LHCN-M2 (cell line): Measurements from ENCODE around the gene MLF1. TPM values are rescaled to one million over a fixed set of nuclear protein-coding genes. Genes with fewer than 3 reads are reported as not detected.
"Not testable (repeated sequence)": the region's sequence is repeated elsewhere in the genome, so short reads cannot be mapped to it uniquely, and the experiment has no call there.

Experiments
- DNase-seq: peaks from one replicate; pipeline ENCODE4 v3.0.0-alpha.2; 2012; ENCODE audit warnings: low read depth
- polyA plus RNA-seq: library from polyadenylated mRNA; unstranded; fragments of >200 nt; gene quantifications from one replicate; pipeline ENCODE4 v1.2.1, GENCODE V29; 2012; ENCODE audit warnings: missing spikeins
- total RNA-seq: library from RNA; depleted of rRNA; stranded (reverse); fragments of >200 nt; gene quantifications from 2 replicates; pipeline ENCODE4 v1.2.3, GENCODE V29; 2014; rRNA removed

MLF1 gene
- 10.7 and 11.5 TPM in 2 replicates for total RNA-seq
- 8.2 TPM for polyA plus RNA-seq

GRCh38 chr3:158570999-158571702 lies at the start of gene MLF1:
Gene MLF1 (plus strand): TSS chr3:158571194. CDS start chr3:158571301, 107 bp downstream.
- DNase-seq: peak; percentile 93

DNA sequence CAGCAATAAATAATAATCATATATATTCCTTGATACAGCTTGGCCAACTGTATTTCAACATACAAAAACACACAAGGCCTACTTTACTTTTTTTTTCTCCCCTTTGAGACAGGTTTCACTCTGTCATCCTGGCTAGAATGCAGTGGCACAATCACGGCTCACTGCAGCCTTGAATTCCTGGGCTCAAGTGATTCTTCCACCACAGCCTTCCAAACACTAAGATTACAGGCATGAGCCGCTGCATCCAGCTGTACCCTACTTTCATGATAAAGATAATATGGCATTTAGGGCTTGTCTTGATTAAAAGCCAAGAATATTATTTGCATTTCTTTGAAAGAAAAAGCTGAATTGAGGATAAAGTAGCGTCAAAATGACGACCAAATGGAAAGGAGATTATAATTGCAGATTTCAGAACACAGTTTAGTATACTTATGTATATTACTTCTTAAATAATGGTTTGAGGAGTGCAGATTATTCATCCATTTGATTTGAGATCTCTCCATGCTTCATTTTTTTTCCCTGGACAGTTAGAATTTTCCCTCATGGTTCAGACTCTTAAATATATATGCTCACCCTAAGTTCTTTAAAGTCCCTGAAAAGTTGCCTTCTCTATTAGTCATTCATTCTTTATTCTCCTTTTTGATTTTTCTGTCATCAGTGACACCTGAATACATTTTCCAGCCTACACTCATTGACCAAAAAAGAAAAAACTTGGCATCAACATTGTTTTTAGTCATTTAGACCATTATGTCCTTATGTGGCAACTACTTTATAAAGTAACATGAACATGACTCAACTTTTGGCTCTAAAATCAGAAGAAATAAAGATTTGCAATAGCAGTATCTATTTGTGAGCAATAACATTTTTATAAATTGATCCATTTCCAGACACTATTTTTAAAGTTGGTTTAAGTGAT lies 48.5 kb upstream of the MLF1 start:
- peak; percentile 69 for DNase-seq

DNA sequence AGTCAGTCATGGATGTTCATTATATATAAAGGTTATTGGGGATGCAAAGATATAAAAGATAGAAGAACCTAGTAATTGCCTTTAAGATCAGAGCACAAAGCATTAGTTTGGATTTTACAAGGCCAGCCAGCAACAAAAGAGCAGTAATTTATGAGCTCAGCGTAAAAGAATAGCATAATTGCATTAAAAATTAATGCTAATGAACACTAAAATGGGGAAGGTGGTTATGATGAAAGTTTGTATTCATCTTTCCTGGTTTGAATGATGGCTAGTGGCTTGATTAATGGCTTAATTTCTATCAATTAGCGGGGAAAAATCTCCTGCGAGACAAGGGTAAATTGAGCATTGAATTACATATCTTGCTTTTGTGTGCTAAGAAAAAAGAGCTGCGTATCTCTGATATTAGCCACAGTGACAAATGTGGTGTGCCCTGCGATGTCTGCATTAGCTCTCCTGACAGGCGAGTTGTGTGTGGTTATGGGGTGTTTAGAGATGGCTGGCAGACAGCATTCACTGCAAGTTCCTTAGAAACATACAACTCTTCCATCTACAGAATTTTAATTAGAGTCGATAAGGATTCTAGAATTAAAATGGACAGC lies 42.8 kb upstream of the MLF1 start:
- DNase-seq: no peak

DNA sequence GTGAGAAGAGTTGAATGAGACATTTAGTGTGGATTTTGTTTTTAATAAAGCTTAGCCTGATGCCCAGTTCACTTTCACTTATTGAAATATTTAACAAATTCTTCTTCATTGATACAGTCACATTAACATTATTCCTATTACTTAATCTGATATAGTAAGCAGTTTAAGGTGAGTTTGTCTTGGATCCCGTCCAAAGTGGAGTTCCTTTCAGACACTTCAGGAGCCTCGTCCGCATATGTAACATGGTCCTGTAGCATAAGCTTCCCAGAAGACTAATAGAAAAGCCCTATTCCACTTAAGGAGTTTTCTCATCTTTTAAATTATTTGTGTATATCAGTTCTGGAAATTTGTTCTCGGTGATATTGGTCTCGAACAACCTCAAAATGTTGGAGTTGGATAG lies 39.7 kb upstream of the MLF1 start:
- no peak for DNase-seq

DNA sequence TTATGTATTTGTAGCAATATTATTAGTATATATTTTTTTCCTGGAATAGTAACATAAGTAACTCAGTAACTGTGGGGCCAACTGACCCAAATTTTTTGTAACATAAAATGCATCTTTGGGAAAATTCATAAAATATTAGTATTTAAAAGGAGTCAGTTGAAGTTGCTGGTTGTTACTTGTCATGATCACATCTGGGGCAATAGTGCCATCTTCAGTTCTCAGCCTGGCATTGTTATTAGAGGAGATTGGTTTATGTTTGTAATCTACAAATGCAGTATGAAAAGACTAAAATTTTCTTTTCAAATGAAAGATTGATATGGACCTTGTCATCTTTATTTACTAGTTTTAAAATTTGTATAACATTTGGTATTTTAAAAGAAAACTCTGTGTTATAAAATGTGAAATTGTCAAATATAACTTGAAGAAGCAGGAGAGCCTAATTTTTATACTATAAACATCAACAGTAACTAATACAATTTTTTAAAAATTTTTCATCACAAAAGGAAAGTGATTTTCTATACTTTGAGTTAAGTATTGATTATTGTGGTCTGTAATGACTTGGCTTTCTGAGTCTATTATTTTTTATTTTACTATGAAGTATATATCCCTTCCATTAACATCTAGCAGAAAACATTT lies 38.8 kb upstream of the MLF1 start:
- peak; percentile 60 for DNase-seq

- no peak for DNase-seq
Measured at GRCh38 chr3:158535918-158536317, 35.1 kb upstream of the MLF1 start.

DNA sequence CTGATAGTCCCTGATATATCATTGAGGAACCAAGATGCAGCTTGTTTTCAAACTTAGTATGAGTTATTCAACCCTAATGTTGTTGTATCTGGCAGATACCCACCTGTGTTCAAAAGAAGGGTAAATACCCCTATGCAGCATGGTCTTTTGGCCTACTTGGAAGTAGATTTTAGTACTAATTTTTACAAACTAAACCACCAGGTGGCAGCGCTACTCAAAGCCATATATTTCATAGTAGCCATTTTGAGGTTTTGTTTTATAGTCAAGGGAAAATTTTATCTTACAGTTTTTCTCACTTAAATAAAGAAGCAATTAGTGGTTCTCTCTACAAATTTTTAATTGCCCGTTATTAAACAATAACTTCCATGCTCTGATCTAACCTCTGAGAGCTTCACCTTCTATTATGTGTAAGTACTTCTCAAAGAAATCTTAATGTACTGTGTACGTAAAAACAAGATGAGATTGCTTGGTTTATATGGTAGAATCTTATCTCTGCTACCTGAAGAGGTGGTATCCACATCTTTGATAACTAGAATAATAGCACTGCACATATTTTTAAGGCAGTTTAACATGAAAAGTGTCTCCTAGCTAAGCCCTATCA lies 31.5 kb upstream of the MLF1 start:
- peak; percentile 43 for DNase-seq

DNA sequence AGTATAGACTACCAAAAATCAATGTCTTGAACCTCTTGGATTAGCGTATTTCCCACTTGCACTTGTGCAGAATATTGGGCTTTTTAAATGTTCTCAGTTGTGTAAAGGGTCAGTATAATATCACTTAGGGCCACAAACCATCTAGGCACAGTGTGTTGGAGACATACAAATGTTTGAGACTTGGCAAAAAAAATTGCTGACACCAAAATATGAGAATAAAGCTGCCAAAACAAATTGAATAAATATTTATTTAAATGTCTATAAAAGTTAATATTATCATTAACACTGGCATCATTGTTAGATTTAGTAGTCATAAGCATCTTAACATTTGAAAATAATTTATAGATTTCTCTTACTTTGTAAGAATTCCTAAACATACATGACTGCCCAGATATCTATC lies 30.9 kb upstream of the MLF1 start:
- DNase-seq: no peak

DNA sequence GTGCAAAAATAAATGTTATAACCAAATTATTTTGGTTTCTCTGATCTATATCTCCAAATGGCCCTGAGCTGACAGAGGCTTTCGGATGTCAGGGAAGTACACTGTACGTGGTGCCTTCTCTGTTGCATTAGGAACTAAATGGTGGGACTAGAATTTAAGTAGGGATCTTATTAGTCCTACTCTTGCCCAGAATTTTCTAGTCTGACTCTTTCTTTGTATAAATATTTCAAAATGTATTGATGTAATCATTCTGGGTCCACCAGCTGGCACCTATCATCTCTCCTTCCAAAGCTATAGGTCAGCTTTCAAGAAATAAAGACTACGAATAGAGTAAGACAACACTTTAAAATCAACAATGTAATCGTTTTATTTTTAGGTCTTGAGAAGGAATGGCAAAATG lies 22.3 kb upstream of the MLF1 start:
- no peak for DNase-seq

DNA sequence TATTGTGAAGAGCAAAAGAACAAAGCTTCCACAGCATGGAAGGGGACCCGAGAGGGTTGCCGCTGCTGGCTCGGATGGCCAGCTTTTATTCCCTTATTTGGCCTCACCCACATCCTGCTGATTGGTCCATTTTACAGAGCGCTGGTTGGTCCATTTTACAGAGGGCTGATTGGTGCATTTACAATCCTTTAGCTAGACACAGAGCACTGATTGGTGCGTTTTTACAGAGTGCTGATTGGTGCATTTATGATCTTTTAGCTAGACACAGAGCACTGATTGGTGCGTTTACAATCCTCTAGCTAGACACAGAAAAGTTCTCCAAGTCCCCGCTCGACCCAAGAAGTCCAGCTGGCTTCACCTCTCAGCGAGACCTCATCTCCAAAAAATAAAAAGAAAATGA lies 21.1 kb upstream of the MLF1 start:
- not testable (repeated sequence) for DNase-seq

GRCh38 chr3:158552124-158552523 lies 18.9 kb upstream of the MLF1 start:
- DNase-seq: no peak

DNA sequence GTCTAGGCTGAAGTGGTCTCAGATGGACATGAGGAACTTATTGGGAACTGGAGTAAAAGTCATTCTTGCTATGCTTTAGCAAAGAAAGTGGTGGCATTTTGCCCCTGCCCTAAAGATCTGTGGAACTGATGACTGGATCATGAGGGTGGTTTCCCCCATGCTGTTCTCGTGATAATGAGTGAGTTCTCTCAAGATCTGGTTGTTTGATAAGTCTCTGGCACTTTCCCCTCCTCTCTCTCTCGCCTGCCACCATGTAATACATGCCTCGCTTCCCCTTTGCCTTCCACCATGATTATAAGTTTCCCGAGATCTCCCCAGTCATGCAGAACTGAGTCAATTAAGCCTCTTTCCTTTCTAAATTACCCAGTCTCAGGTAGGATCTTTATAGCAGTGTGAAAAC lies 11.5 kb upstream of the MLF1 start:
- no peak for DNase-seq

GRCh38 chr3:158560979-158561378 lies 10.0 kb upstream of the MLF1 start:
- no peak for DNase-seq

DNA sequence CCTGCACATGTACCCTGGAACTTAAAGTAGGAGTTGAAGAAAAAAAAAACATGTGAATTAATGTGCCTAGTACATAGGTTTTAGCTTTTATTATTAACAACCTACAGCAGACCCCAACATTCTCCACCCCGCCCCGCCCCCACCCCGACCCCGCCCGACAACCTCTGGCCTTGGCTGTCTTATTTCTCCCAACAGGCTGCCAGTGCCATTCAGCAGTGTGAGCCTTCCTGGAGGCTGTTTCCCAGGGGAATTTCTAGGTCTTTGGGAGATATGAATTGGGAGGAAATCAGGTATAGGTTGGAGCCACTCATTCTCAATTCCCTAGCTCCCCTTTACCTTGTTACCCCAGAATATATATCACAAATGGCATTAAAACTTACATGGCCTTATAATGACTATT lies 8.3 kb upstream of the MLF1 start:
- DNase-seq: no peak

- DNase-seq: no peak
Measured at GRCh38 chr3:158563076-158563475, 7.9 kb upstream of the MLF1 start.

DNA sequence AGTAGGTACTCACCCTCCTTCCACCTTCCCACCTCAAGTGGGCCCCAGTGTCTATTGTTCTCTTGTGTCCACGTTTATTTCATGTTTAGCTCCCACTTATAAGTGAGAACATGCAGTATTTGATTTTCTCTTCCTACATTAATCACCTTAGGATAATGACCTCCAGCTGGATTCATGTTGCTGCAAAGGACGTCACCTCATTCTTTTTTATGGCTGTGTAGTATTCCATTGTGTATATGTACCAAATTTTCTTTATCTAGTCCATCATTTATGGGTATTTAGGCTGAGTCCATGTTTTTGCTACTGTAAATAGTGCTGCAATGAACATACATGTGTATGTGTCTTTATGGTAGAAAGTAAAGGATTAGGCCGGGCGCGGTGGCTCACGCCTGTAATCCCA lies 5.9 kb upstream of the MLF1 start:
- DNase-seq: no peak

- DNase-seq: no peak
Measured at GRCh38 chr3:158568784-158569183, 2.2 kb upstream of the MLF1 start.

DNA sequence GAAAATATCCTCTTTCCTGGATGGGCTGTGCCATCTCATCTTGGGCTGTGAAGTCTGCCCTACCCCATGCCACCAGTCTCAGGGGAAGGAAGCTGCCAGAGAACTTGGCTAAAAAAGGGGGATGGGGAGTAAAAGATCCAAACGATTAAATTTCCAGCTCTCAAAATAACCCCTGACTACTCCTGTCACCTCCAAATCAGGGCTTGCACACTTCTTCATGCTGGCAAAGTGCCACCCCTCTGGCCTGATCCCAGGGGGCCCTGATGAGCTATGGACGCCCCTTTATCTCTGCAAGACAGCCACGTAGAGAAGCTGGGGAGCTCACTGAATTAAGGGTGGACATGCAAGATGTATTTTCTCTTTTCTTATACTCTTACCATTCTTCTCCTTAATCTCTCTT lies 1.2 kb upstream of the MLF1 start:
- no peak for DNase-seq

DNA sequence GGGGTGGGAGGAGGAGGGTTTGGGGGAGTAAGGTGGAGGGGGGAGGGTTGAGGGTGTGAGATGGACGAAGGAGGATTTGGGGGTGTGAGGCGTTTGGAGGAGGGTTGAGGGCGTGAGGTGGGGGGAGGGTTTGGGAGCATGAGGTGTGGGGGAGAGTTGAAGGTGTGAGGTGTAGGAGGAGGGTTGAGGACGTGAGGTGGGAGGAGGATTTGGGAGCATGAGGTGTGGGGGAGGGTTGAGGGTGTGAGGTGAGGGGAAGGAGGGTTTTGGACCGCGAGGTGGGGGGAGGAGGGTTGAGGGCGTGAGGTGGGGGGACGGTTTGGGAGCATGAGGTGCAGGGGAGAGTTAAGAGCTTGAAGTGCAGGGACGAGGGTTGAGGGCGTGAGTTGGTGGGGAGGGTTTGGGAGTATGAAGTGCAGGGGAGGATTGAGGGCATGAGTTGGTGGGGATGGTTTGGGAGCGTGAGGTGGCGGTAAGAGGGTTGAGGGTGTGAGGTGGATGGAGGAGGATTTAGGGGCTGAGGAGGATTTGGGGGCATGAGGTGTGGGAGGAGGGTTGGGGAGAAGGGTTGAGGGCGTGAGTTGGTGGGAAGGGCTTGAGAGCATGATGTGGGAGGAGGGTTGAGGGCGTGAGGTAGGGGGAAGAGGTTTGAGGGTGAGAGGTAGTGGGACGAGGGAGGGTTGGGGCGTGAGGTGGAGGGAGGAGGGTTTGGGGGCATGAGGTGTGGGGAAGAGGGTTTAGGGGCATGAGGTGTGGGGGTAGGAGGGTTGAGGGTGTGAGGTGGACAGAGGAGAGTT lies 1.2 kb downstream of the MLF1 start:
- DNase-seq: no peak

GRCh38 chr3:158572766-158573060 lies 1.7 kb downstream of the MLF1 start:
- no peak for DNase-seq

DNA sequence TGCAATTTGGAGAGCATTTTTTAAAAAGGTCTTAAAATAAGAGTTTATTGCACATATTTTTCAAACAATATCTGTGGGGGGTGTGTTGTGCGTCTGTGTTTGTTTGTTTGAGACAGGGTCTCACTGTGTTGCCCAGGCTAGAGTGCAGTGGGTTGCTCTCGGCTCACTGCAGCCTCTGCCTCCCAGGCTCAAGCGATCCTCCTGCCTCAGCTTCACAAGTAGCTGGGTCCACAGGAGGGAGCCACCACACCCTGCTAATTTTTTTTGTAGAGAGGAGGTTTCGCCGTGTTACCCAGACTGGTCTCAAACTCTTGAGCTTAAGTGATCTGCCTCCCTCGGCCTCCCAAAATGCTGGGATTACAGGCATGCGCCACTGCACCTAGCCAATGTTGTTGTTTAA lies 2.7 kb downstream of the MLF1 start:
- DNase-seq: no peak
